HEK293 (cell line): ENCODE data around the gene COPS9.

Experiments
- FEZF1 ChIP-seq: fragments of 450-650 bp; formaldehyde crosslinking; IDR thresholded peaks from 2 replicates; pipeline ENCODE4 v1.5.1; 2016; ENCODE audit warnings: missing biosample characterization, missing genetic modification characterization
- ZBTB8A ChIP-seq: fragments of 450-650 bp; formaldehyde crosslinking; IDR thresholded peaks from 2 replicates; pipeline ENCODE4 v1.5.1; 2016; ENCODE audit warnings: missing biosample characterization, missing genetic modification characterization
- ZNF10 ChIP-seq: fragments of 450-650 bp; formaldehyde crosslinking; IDR thresholded peaks from 2 replicates; pipeline ENCODE4 v1.5.1; 2017; ENCODE audit warnings: missing biosample characterization, missing genetic modification characterization
- ZNF121 ChIP-seq: fragments of 450-650 bp; formaldehyde crosslinking; IDR thresholded peaks from 2 replicates; pipeline ENCODE4 v1.5.1; 2016; ENCODE audit warnings: missing biosample characterization, missing genetic modification characterization
- ZNF239 ChIP-seq: fragments of 450-650 bp; formaldehyde crosslinking; IDR thresholded peaks from 2 replicates; pipeline ENCODE4 v1.5.1; 2016; ENCODE audit warnings: missing biosample characterization, missing genetic modification characterization
- ZNF510 ChIP-seq: fragments of 450-650 bp; formaldehyde crosslinking; IDR thresholded peaks from 2 replicates; pipeline ENCODE4 v1.5.1; 2018; ENCODE audit warnings: mild to moderate bottlenecking, missing genetic modification characterization, missing biosample characterization; ENCODE audit not compliant: insufficient replicate concordance
- ZXDB ChIP-seq: fragments of 450-650 bp; formaldehyde crosslinking; IDR thresholded peaks from 2 replicates; pipeline ENCODE4 v1.5.1; 2016; ENCODE audit warnings: missing biosample characterization, missing genetic modification characterization
- TF ChIP-seq, protein P1 (sequence below): fragments of 450-650 bp; formaldehyde crosslinking; IDR thresholded peaks from 2 replicates; pipeline ENCODE4 v1.5.1; 2016; ENCODE audit warnings: missing biosample characterization, missing genetic modification characterization

DNA sequence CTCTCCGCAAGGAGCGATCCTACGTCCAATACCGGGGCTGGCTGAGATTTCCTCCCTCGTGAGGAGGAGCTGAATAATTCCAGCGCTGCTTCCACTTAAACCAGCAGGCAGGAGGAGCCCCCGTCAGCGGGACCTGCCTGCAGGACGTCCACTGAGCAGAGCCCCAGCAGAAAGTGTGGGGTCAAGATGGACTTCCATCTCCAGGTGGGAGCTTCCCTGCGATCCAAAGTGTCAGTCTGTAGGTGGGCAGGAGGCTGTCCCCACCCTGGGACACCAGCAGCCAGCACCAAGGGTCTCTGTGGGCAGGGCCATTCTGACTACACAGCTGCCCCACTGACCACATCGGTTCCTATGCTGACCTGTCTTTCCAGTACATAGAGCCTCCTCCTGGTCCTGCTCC, 4.8 kb upstream of the COPS9 start:
- TF ChIP-seq ZXDB: no peak
- TF ChIP-seq ZNF10 (tag by site-specific recombination): no peak
- no peak for TF ChIP-seq ZNF239
- TF ChIP-seq ZBTB8A (tag by site-specific recombination): no peak
- no peak for TF ChIP-seq ZNF510
- no peak for TF ChIP-seq FEZF1 (tag by site-specific recombination)
- no peak for TF ChIP-seq ZNF121 (tag by site-specific recombination)
- TF ChIP-seq, protein P1, sequence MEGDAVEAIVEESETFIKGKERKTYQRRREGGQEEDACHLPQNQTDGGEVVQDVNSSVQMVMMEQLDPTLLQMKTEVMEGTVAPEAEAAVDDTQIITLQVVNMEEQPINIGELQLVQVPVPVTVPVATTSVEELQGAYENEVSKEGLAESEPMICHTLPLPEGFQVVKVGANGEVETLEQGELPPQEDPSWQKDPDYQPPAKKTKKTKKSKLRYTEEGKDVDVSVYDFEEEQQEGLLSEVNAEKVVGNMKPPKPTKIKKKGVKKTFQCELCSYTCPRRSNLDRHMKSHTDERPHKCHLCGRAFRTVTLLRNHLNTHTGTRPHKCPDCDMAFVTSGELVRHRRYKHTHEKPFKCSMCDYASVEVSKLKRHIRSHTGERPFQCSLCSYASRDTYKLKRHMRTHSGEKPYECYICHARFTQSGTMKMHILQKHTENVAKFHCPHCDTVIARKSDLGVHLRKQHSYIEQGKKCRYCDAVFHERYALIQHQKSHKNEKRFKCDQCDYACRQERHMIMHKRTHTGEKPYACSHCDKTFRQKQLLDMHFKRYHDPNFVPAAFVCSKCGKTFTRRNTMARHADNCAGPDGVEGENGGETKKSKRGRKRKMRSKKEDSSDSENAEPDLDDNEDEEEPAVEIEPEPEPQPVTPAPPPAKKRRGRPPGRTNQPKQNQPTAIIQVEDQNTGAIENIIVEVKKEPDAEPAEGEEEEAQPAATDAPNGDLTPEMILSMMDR (tag by site-specific recombination): no peak
